Measurements from ENCODE around the gene TPTE. TPM values are rescaled to one million over a fixed set of nuclear protein-coding genes. Genes with fewer than 3 reads are reported as not detected.
"Not testable (repeated sequence)": the region's sequence is repeated elsewhere in the genome, so short reads cannot be mapped to it uniquely, and the experiment has no call there.

Gene TPTE
- total RNA-seq (ENCODE audit: low replicate concordance): not detected in 2 replicates

GRCh38 chr21:10521091-10521598, at the start of gene TPTE:
Gene TPTE (plus strand): TSS chr21:10521583. CDS start chr21:10538724, 17,141 bp downstream.
- Histone ChIP-seq H3K36me3 (no peaks in the 10 kb centered on the region), H4K20me1 (ENCODE audit: low read depth) (no peaks in the 10 kb centered on the region), H3K4me2 (no peak within 1 kb of the TSS), H3K4me3 (no peak within 1 kb of the TSS), H3K9ac (no peak within 1 kb of the TSS), H3K4me1 (no peaks in the 10 kb centered on the region), H3K27ac (no peak within 1 kb of the TSS), H3K9me3 (ENCODE audit: low read depth) (peaks cover 59% of the 10 kb centered on the region), H3K79me2 (ENCODE audit: low read depth) (no peaks in the 10 kb centered on the region), H3K27me3 (no peaks in the 10 kb centered on the region), H2AFZ (replicated peaks) (no peak within 1 kb of the TSS), H3F3A (ENCODE audit: low read depth) (no peaks in the 10 kb centered on the region)
- H3K27me3 Mint-ChIP-seq (ENCODE audit: insufficient read depth, low read depth): no peaks in the 10 kb centered on the region
- H3K27ac Mint-ChIP-seq: no peak within 1 kb of the TSS
- DNase-seq (ENCODE audit: low spot score): no peak
- no peak for TF ChIP-seq EZH2 (IDR thresholded peaks at IDR 0.05)
- no peak for TF ChIP-seq EZH2phosphoT487 (IDR thresholded peaks at IDR 0.05)
- H3K36me3 Mint-ChIP-seq: peaks cover 3% of the 10 kb centered on the region
- H3K4me3 Mint-ChIP-seq: no peak within 1 kb of the TSS
- H3K9me3 Mint-ChIP-seq: peaks cover 71% of the 10 kb centered on the region
- H3K4me1 Mint-ChIP-seq: no peaks in the 10 kb centered on the region

- not testable (repeated sequence) for H3K27me3 Mint-ChIP-seq (ENCODE audit: insufficient read depth, low read depth); H3K9ac ChIP-seq; H3K36me3 Mint-ChIP-seq; H3F3A ChIP-seq (ENCODE audit: low read depth); H3K4me3 Mint-ChIP-seq; DNase-seq (ENCODE audit: low spot score); H3K79me2 ChIP-seq (ENCODE audit: low read depth); H3K27me3 ChIP-seq; H3K27ac ChIP-seq; H3K4me1 Mint-ChIP-seq; H2AFZ ChIP-seq (replicated peaks); H3K4me2 ChIP-seq; H3K36me3 ChIP-seq; H3K4me3 ChIP-seq; H3K4me1 ChIP-seq; H3K27ac Mint-ChIP-seq; H4K20me1 ChIP-seq (ENCODE audit: low read depth)
- H3K9me3 Mint-ChIP-seq: peaks cover 12% of the 10 kb centered on the region
- peaks cover 54% of the 10 kb centered on the region for H3K9me3 ChIP-seq (ENCODE audit: low read depth)
Observed at GRCh38 chr21:10471999-10472398, 49.4 kb upstream of the TPTE start.

GRCh38 chr21:10477794-10478193, 43.6 kb upstream of the TPTE start:
- H3K4me2 ChIP-seq; H3K4me1 ChIP-seq; H3K27ac ChIP-seq; H3K79me2 ChIP-seq (ENCODE audit: low read depth); H3K4me3 Mint-ChIP-seq; H3K4me1 Mint-ChIP-seq; H3F3A ChIP-seq (ENCODE audit: low read depth); H3K27ac Mint-ChIP-seq; H3K36me3 ChIP-seq; H3K27me3 Mint-ChIP-seq (ENCODE audit: insufficient read depth, low read depth); DNase-seq (ENCODE audit: low spot score); H3K4me3 ChIP-seq; H4K20me1 ChIP-seq (ENCODE audit: low read depth); H3K36me3 Mint-ChIP-seq; H3K9ac ChIP-seq; H3K27me3 ChIP-seq; H2AFZ ChIP-seq (replicated peaks): not testable (repeated sequence)
- H3K9me3 Mint-ChIP-seq: peaks cover 33% of the 10 kb centered on the region
- H3K9me3 ChIP-seq (ENCODE audit: low read depth): peaks cover 41% of the 10 kb centered on the region

GRCh38 chr21:10479875-10480274, 41.5 kb upstream of the TPTE start:
- not testable (repeated sequence) for H3K27me3 Mint-ChIP-seq (ENCODE audit: insufficient read depth, low read depth); H2AFZ ChIP-seq (replicated peaks); DNase-seq (ENCODE audit: low spot score); H3K27ac ChIP-seq; H3K4me1 Mint-ChIP-seq; H3K36me3 ChIP-seq; H3K27me3 ChIP-seq; H3K9ac ChIP-seq; H3K4me1 ChIP-seq; H3K36me3 Mint-ChIP-seq; H3K4me3 ChIP-seq; H3K79me2 ChIP-seq (ENCODE audit: low read depth); H3F3A ChIP-seq (ENCODE audit: low read depth); H3K27ac Mint-ChIP-seq; H3K4me3 Mint-ChIP-seq; H4K20me1 ChIP-seq (ENCODE audit: low read depth); H3K4me2 ChIP-seq
- peaks cover 43% of the 10 kb centered on the region for H3K9me3 ChIP-seq (ENCODE audit: low read depth)
- peaks cover 33% of the 10 kb centered on the region for H3K9me3 Mint-ChIP-seq

GRCh38 chr21:10484864-10485263, 36.5 kb upstream of the TPTE start:
- not testable (repeated sequence) for H3F3A ChIP-seq (ENCODE audit: low read depth); H3K4me1 Mint-ChIP-seq; H3K27ac ChIP-seq; H2AFZ ChIP-seq (replicated peaks); H3K27me3 Mint-ChIP-seq (ENCODE audit: insufficient read depth, low read depth); H3K4me1 ChIP-seq; H3K4me2 ChIP-seq; H3K36me3 ChIP-seq; H3K27ac Mint-ChIP-seq; H4K20me1 ChIP-seq (ENCODE audit: low read depth); H3K79me2 ChIP-seq (ENCODE audit: low read depth); H3K9ac ChIP-seq; H3K4me3 ChIP-seq; H3K36me3 Mint-ChIP-seq; DNase-seq (ENCODE audit: low spot score); H3K4me3 Mint-ChIP-seq; H3K27me3 ChIP-seq
- peaks cover 16% of the 10 kb centered on the region for H3K9me3 ChIP-seq (ENCODE audit: low read depth)
- peaks cover 24% of the 10 kb centered on the region for H3K9me3 Mint-ChIP-seq

GRCh38 chr21:10490453-10490852, 30.9 kb upstream of the TPTE start:
- H3K27me3 ChIP-seq; H3F3A ChIP-seq (ENCODE audit: low read depth); H3K4me3 ChIP-seq; H2AFZ ChIP-seq (replicated peaks); H3K27ac ChIP-seq; H3K27ac Mint-ChIP-seq; H3K36me3 ChIP-seq; H3K9ac ChIP-seq; H4K20me1 ChIP-seq (ENCODE audit: low read depth); H3K4me1 Mint-ChIP-seq; H3K4me1 ChIP-seq; H3K27me3 Mint-ChIP-seq (ENCODE audit: insufficient read depth, low read depth); H3K36me3 Mint-ChIP-seq; H3K9me3 ChIP-seq (ENCODE audit: low read depth); DNase-seq (ENCODE audit: low spot score); H3K79me2 ChIP-seq (ENCODE audit: low read depth); H3K4me2 ChIP-seq; H3K4me3 Mint-ChIP-seq: not testable (repeated sequence)
- H3K9me3 Mint-ChIP-seq: peaks cover 14% of the 10 kb centered on the region
